WERI-Rb-1 (cell line): ENCODE results near the gene CCS.
A peak's percentile ranks its signal among the peaks of the same experiment; 100 is the strongest.
"Not testable (repeated sequence)": the region's sequence is repeated elsewhere in the genome, so short reads cannot be mapped to it uniquely, and the experiment has no call there.

ENCODE experiments used
- DNase-seq: peaks from one replicate; pipeline ENCODE4 v3.0.0-alpha.2; 2020
- H3K27ac ChIP-seq: fragments of 250-450 bp; sonication (Bioruptor Pico); 2 replicates; pipeline ENCODE4 v1.5.1; 2020; ENCODE audit warnings: mild to moderate bottlenecking, moderate library complexity
- H3K27me3 ChIP-seq: fragments of 250-450 bp; sonication (Bioruptor Pico); 2 replicates; pipeline ENCODE4 v1.5.1; 2021; ENCODE audit warnings: mild to moderate bottlenecking, low read depth, moderate library complexity; ENCODE audit not compliant: insufficient read depth, severe bottlenecking
- H3K36me3 ChIP-seq: fragments of 250-450 bp; sonication (Bioruptor Pico); 2 replicates; pipeline ENCODE4 v1.5.1; 2020; ENCODE audit warnings: mild to moderate bottlenecking, moderate library complexity
- H3K4me3 ChIP-seq: 2 replicates; pipeline ENCODE4 v1.5.1; 2011; ENCODE audit warnings: low read depth, mild to moderate bottlenecking, control low read depth, low read length
- H3K9me3 ChIP-seq: fragments of 250-450 bp; sonication (Bioruptor Pico); 2 replicates; pipeline ENCODE4 v1.5.1; 2021; ENCODE audit warnings: mild to moderate bottlenecking, moderate library complexity; ENCODE audit not compliant: severe bottlenecking
- CTCF ChIP-seq: IDR thresholded peaks from 2 replicates; pipeline ENCODE4 v1.5.1; 2011; ENCODE audit warnings: low read depth, mild to moderate bottlenecking, control low read depth, inconsistent platforms, low read length

CCS gene

GRCh38 chr11:66586136-66586535 is 6.8 kb upstream of the CCS start:
- Histone ChIP-seq H3K4me3 (no peak overlapping the region), H3K36me3 (no peaks in the 10 kb centered on the region), H3K27me3 (no peaks in the 10 kb centered on the region), H3K9me3 (peaks cover 45% of the 10 kb centered on the region), H3K27ac (no peak overlapping the region)
- no peak for TF ChIP-seq CTCF
- DNase-seq, result no peak

- not testable (repeated sequence) for DNase-seq, H3K27me3 ChIP-seq, H3K4me3 ChIP-seq, H3K36me3 ChIP-seq
- peak overlapping the region; percentile 77 for H3K27ac ChIP-seq
- H3K9me3 ChIP-seq, result peaks cover 44% of the 10 kb centered on the region
Observed at GRCh38 chr11:66589315-66589714, 3.7 kb upstream of the CCS start.

DNA sequence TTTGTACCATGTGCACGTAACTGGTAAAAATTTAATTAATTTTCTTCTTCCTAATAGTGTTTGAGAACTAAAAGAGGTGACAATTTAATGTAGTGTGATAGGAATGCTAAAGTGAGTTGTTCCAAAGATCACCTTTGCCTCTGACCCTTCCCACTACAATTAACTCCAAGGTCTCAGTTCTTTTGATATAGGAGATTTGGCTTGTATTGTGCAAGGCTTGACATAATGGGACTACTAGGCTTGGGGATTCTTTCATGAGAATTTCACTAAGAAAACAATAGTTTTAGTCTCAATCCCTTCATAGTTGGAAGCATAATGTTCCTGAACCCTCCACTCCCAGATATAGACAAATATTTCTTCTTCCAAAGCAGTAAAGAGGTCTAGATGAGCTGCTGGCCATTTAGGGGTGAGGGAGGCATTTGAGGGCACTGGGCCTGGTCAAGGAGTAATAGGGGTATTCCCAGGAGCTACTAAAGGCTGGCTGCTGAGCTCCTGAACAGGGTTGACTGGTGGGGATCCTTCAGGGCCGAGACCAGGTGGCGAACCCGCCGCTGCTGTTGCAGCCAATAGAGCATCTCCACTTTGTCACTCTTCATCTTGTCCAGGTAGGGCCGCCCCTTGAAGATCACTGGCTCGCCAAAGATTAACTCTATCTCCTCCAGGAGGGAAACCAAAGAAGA is 2.8 kb upstream of the CCS start:
- Histone ChIP-seq H3K27me3 (no peaks in the 10 kb centered on the region), H3K27ac (no peak overlapping the region; the same call in 1 of the 2 replicates), H3K36me3 (no peaks in the 10 kb centered on the region), H3K9me3 (peaks cover 40% of the 10 kb centered on the region), H3K4me3 (no peak overlapping the region)
- no peak for DNase-seq
- no peak for TF ChIP-seq CTCF

DNA sequence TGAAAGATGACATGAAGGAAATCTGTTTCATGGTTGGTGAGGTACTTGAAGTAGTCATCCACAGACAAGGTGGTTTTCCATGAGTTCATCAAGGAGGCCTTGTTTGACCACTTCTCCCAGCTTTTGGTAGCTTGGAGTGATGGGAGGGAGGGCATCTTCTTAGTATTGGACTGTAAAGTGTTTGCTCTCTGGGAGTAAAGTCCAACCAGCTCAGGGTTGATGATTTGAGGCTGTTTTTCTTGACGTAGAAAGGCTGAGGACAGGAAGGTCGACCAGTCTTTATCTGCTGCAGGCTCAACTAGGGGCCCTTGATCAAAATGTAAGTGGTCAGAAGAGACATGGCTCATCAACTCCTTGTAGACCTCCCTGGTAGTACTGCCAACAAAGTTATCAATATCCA is 1.8 kb upstream of the CCS start:
- no peak for DNase-seq
- no peak overlapping the region for H3K4me3 ChIP-seq
- no peak overlapping the region for H3K27ac ChIP-seq
- no peak for TF ChIP-seq CTCF
- H3K36me3 ChIP-seq, result no peaks in the 10 kb centered on the region
- H3K9me3 ChIP-seq, result peaks cover 40% of the 10 kb centered on the region
- H3K27me3 ChIP-seq, result no peaks in the 10 kb centered on the region

- H3K36me3 ChIP-seq, result no peaks in the 10 kb centered on the region
- no peak overlapping the region for H3K4me3 ChIP-seq
- H3K9me3 ChIP-seq, result peaks cover 34% of the 10 kb centered on the region
- no peaks in the 10 kb centered on the region for H3K27me3 ChIP-seq
- H3K27ac ChIP-seq, result no peak overlapping the region
- no peak for DNase-seq
- TF ChIP-seq CTCF, result no peak
Observed at GRCh38 chr11:66593303-66593635, 284 bp downstream of the CCS start.

GRCh38 chr11:66593650-66594049 is 665 bp downstream of the CCS start:
- no peak for DNase-seq
- H3K36me3 ChIP-seq, result no peaks in the 10 kb centered on the region
- no peak for TF ChIP-seq CTCF
- H3K4me3 ChIP-seq, result no peak overlapping the region
- peaks cover 34% of the 10 kb centered on the region for H3K9me3 ChIP-seq
- no peak overlapping the region for H3K27ac ChIP-seq
- H3K27me3 ChIP-seq, result no peaks in the 10 kb centered on the region
